ENCODE data around the gene UHRF1.
"Not testable (repeated sequence)": the region's sequence is repeated elsewhere in the genome, so short reads cannot be mapped to it uniquely, and the experiment has no call there.

Gene UHRF1

DNA sequence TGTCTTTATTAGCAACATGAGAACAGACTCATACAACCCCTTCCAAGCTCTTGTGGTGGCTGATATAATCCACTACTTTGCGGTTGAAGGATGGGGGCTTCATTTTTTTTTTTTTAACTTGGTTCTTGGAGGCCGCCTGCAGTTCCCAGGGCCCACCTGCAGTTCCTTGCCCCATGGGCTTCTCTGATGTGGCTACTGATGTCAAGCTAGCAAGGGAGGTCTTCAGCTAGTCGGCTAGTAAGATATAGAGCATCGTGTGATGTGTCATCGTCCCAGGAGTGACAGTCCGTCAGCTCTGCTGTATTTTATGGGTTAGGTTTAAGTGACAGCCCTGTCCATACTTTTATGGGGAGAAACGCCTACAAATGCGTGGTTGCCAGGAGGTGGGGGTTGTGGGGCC, 26.1 kb downstream of the UHRF1 start:
- no peak for DNase-seq (ENCODE audit: low read depth, low spot score)

DNA sequence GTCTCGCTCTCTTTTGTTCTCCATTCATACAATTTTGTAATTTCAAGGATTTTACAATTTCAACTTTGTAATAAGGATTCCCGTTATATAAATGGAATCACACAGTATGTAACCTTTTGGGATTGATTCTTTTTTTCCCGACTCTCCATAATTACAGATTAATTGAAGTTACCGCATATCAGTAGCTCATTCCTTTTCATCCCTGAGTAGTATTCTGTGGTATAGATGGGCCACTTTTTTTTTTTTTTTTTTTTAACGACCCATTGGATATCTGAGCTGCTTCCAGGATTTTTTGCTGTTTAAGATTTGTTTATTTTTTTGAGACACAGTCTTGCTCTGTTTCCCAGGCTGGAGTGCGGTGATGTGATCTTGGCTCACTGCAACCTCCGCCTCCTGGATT, 27.8 kb downstream of the UHRF1 start:
- DNase-seq (ENCODE audit: low read depth, low spot score): no peak

DNA sequence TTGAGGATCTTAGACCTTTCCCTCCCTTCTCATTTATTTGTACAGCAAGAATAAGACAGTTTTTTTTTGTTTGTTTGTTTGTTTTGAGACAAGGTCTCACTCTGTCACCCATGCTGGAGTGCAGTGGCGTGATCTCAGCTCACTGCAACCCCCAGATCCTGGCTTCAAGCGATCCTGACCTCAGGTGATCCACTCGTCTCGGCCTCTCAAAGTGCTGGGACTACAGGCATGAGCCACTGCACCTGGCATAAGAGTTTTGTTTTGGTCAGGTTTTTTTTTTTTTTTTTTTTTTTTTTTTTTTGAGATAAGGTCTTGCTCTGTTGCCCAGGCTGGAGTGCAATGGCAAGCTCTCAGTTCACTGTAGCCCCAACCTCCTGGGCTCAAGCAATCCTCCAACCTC, 29.2 kb downstream of the UHRF1 start:
- DNase-seq (ENCODE audit: low read depth, low spot score): not testable (repeated sequence)

DNA sequence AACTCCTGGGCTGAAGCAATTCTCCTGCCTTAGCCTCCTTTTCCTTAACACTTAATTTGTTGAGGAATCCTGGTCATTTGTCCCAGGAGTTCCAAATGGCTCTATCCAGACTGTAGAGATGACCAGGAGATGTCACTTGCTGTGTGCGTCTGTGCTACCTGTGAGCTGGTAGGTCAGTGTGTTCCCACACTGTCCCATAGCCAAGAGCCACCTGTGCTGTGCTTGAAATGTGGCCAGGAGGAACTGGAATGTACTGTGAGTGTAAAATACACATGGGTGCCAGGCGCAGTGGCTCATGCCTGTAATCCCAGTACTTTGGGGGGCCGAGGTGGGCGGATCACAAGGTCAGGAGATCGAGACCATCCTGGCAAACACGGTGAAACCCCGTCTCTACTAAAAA, 30.2 kb downstream of the UHRF1 start:
- no peak for DNase-seq (ENCODE audit: low read depth, low spot score)

DNA sequence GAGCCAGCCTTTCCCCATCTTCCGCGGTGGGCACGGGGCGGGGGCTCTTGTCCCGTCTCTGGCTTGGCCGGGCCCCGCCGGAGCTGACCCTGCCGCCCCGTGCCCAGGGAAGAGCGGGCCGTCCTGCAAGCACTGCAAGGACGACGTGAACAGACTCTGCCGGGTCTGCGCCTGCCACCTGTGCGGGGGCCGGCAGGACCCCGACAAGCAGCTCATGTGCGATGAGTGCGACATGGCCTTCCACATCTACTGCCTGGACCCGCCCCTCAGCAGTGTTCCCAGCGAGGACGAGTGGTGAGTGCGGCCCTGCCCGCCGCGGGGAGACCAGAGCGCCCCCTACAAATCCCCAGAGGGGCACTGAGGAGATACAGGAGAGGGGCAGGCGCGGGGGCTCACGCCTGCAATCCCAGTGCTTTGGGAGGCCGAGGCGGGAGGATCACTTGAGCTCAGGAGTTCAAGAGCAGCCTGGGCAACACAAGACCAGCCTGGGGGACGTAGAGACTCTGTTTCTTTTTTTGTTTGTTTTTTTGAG, 32.4 kb downstream of the UHRF1 start:
- not testable (repeated sequence) for DNase-seq (ENCODE audit: low read depth, low spot score)

DNA sequence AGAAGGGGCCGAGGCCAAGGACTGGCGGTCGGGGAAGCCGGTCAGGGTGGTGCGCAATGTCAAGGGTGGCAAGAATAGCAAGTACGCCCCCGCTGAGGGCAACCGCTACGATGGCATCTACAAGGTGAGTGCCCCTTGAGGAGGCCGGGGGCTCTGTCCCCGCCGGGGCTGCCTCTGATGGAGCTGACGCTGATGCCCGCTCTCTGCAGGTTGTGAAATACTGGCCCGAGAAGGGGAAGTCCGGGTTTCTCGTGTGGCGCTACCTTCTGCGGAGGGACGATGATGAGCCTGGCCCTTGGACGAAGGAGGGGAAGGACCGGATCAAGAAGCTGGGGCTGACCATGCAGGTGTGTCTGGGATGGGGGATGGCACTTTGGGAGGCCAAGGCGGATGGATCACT, 41.3 kb downstream of the UHRF1 start:
- DNase-seq (ENCODE audit: low read depth, low spot score): not testable (repeated sequence)

DNA sequence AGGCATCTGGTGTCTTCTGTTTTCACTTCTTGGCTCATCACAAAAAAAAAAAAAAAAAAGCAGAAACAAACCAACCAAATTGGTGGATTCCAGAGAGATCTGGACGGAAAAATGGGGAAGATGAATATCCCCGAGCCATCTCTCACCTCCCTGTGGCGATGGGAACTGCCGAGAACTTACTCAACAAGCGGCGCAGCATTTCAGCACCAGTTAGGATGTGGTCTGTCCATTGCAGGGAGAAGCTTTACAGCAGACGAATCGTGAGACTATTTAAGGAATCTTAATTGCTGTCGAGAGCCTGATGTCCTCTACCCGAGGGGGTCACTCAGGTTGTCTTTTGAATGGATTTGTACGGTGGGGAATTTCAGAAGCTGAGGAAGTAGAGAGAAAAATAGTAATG, 42.4 kb downstream of the UHRF1 start:
- DNase-seq (ENCODE audit: low read depth, low spot score): no peak

DNA sequence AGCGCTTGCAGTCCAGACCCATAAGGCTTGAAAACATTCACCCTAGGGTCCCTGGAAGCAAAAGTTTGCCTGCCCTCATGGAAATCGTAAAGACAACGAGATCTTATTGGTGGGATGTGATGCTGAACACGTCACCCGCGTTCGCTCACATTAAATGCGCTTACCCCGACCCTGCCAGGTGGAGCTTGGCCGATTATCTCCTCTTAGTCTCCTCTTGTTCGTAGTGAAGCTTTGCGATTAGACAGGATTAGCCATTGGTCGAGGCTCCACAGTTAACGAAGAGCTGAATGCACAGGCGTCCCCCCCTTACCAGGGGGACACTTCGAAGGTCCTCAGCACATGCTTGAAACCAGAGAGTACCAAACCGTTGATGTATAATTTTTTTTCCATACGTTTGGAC, 43.6 kb downstream of the UHRF1 start:
- DNase-seq (ENCODE audit: low read depth, low spot score): no peak

DNA sequence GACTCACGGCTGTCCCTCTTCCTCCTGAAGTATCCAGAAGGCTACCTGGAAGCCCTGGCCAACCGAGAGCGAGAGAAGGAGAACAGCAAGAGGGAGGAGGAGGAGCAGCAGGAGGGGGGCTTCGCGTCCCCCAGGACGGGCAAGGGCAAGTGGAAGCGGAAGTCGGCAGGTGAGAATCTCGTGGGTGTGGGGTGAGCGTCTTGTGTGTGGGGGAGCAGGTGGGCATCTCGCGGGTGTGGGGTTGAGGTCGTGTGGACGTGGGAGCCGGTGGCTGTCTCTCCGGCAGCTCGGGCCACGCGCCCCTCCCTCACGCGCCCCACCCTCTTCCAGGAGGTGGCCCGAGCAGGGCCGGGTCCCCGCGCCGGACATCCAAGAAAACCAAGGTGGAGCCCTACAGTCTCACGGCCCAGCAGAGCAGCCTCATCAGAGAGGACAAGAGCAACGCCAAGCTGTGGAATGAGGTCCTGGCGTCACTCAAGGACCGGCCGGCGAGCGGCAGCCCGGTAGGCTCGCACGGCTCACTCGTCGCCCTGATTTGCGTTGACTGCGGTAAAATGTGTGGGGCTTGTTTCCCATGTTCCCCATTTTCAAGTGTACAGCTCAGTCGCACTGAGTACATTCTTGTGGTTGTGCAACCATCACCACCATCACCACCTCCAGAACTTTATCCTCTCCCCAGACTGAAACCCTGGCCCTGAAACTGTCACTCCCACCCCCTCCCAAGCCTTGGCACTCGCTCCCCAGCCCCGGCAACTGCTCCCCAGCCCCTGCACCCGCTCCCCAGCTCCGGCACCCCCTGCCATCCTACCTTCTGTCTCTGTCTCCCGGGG, 45.2 kb downstream of the UHRF1 start:
- DNase-seq (ENCODE audit: low read depth, low spot score): not testable (repeated sequence)

DNA sequence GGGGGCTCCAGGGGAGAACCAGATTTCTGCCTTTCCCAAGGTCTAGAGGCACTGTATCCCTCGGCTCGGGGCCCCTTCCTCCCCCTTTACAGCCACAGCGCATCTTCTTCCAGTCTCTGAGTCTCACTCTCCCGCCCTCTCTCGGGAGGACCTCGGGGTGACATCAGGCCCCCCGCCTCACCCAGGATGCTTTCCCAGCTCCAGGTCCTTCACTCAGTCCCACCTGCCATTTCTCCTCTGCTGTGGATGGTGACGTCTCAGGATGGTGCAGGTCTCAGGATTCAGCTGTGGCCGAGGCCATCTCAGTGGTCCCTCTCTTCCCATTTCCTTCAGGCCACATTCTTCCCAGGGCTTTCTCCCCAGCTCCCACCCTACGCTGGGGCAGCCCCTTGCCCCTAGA, 46.0 kb downstream of the UHRF1 start:
- no peak for DNase-seq (ENCODE audit: low read depth, low spot score)

DNA sequence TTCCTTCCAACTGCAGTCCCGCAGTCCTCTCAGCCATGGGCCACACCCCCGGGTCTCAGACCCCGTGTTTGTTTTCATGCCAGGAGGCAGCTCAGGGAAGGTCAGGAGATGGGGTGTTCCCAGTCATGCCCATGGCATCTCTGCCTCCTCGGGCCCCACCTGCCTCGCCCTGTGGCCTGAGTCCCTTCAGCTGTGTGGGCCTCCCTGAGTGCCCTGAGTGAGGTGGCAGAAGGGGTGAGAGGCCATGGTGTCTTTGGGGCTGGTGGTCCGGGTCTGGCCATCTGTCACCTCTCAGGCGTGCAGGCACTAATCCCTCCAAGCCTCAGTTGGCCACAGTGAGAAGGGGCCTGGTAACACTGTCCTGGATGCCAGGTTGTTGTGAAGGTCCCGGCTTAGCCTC, 48.7 kb downstream of the UHRF1 start:
- no peak for DNase-seq (ENCODE audit: low read depth, low spot score)

DNA sequence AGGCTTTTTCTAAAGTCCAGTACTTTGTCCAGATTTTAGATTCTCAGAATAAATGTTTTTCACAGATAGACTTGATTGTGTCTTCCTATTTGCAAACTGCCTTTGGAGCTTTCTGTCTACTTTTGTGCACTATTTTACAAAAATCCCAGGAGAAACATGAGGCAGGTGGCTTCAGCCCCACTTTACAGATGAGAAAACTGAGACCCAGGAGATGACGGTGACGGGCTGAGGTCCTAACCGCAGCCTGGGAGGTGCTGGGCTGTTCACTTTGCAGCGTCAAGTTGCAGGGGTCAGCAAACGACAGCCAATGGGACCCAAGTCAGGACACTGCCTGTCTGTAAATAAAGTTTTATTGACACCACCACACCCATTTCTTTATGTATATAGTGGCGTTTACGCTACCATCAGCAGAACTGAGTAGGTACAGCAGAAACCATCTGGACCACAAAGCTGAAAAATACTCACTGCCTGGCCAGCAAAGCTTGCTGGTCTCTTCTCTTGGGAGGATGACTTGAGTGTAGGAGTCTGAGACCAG, 52.9 kb downstream of the UHRF1 start:
- DNase-seq (ENCODE audit: low read depth, low spot score): no peak

DNA sequence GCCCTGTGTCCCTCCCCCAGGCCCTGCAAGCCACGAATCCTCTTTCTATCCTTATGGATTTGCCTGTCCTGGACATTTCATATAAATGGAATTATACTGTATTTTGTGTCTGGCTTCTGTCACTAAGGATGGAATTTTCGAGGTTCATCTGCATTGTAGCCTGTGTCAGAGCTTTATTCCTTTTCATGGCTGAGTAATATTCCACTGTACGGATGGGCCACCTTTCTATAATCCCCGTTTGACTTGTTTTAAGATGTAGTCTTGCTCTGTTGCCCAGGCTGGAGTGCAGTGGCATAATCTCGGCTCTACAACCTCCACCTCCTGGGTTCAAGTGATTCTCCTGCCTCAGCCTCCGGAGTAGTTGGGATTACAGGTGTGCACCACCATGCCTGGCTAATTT, 55.8 kb downstream of the UHRF1 start:
- DNase-seq (ENCODE audit: low read depth, low spot score): no peak

DNA sequence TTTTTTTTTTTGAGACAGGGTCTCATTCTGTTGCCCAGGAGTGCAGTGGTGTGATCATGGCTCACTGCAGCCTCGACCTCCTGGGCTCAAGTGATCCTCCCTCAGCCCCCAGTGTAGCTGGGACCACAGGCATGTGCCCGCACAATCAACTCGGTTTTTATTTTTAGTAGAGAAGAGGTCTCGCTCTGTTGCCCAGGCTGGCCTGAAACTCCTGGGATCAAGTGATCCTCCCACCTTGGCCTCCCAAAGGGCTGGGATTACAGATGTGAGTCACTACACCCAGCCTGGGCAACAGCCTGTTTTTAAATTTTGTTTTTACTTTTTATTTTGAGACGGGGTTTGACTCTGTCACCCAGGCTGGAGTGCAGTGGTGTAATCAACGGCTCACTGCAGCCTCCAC, 57.3 kb downstream of the UHRF1 start:
- no peak for DNase-seq (ENCODE audit: low read depth, low spot score)

DNA sequence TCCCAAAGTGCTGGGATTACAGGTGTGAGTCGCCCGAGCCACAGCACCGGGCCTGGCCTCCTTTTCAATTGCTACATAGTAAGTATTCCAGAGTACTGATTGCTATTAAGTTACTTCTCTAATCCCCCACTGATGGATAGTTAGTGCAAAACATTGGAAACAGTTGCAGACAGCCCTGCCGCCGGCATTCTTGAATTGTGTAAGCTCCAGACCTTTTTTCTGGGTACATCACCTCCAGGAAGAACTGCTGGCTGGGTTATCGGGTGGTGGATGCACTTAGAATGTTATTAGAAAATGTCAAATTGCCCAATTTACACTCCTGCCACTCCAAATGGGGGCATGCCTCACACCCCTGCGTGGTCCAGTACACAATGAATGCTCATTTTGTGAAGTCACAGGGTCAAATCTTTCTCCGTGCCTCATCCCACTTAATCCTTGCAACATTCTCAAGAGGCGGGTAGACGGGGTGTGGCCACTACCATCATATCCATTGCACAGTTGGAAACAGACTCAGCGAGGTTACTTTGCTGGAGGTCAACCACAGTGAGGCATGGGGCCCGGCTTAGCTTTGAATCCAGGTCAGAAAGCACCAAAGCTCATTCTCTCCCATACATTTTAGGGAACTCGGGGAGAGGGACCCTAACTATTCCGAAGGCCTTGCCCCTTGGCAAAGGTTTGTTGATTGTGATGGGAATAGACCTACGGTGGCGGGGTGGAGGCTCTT, 58.6 kb downstream of the UHRF1 start:
- no peak for DNase-seq (ENCODE audit: low read depth, low spot score)

DNA sequence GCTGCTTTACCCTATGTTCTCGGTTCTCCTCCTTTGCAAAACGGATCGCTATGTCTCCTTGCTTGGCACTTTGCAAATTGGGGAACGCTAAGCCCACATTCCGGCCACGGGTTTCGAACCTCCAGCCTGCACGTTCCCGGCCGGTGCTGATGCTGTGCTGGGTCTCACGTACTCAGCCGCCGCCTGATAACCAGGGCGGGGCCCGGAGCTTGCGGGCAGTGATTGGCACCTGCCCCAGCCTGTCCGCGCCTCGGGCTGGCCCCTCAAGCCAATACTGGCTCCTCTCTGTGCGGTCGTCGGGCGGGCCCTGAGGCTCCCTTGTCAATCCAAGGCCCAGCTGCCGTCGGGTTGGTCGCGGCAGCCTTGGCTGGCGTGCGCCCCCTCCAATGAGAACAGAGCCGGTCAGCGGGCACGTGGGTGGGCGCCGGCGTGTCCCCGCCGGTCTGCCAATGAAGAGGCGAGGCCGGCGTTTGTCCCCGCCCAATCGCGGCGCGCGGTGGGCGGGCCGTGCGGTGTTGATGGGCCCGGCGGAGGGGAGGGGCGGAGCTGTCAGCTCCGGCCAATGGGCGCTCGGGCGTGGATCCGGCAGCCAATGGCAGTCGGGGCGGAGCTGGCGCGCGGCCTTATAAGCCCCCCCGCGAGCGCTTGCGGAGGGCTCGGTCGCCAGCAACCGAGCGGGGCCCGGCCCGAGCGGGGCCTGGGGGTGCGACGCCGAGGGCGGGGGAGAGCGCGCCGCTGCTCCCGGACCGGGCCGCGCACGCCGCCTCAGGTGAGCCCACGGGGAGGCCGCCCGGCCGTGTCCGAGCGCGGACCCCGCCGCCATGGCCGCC, 59.4 kb downstream of the UHRF1 start, which contains the start of gene KDM4B:
KDM4B (plus strand) TSS at position 652 of the 830 bp plus-strand sequence. CDS start 63,778 bp downstream, outside the sequence.
- DNase-seq (ENCODE audit: low read depth, low spot score): peak; percentile 99

DNA sequence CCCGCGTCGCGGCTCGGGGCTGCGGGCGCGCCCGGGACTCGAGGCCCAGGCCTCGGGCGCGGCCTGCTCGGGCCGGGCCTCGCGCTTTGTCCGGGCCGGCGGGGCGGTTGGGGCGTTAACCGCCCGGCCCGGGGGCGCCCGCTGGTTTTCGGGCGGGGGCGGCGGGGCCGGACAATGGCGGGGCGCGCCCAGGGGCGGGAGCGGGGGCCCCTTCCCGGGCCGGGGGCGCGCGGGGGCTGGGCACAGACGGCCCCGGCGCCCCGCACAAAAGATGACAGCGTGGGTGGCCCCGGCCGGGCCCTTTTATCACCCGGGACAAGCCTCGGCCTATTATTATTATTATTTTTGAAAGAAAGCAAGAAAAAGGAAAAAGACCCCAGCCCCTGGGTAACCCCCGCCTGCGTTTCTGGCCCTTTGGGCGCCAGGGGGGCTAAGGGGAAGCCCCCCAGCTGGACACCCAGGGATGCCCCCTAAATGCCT, 60.0 kb downstream of the UHRF1 start:
- no peak for DNase-seq (ENCODE audit: low read depth, low spot score)

DNA sequence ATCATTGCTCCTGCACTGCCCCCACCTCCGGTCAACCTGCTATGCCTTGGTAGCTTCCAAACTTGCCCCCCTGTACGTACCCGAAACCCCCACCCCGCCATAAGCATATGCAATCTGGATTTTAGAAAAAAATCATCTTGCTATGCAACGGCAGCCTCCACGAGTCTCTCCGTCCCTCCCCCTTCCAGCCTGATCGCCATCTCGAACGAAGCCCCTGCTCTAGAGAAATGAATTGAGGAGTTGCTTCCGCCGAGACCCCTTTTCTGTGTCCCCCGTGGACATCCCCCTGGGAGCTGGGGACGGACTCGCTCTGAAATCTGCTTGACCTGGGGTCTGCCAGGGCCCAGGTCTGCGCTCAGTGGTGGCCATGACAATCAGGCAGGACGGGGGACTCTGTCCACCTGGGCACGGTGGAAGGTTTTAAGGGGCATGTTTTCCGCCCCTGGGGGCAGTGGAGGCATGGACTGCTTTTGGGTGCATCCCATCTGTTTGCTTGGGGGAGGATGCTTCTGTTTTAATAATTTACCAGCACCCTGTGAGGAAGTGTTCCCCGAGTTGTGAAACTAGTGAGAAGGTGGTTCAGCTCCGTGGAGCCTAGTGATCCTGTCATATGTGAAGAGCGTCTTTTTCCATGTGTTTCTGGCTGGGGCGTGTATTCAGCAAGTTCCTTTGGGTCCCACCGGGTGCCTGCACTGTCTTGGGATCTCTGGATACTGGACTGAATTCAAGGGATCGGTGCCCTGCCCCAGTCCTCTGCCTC, 60.7 kb downstream of the UHRF1 start:
- DNase-seq (ENCODE audit: low read depth, low spot score): no peak

DNA sequence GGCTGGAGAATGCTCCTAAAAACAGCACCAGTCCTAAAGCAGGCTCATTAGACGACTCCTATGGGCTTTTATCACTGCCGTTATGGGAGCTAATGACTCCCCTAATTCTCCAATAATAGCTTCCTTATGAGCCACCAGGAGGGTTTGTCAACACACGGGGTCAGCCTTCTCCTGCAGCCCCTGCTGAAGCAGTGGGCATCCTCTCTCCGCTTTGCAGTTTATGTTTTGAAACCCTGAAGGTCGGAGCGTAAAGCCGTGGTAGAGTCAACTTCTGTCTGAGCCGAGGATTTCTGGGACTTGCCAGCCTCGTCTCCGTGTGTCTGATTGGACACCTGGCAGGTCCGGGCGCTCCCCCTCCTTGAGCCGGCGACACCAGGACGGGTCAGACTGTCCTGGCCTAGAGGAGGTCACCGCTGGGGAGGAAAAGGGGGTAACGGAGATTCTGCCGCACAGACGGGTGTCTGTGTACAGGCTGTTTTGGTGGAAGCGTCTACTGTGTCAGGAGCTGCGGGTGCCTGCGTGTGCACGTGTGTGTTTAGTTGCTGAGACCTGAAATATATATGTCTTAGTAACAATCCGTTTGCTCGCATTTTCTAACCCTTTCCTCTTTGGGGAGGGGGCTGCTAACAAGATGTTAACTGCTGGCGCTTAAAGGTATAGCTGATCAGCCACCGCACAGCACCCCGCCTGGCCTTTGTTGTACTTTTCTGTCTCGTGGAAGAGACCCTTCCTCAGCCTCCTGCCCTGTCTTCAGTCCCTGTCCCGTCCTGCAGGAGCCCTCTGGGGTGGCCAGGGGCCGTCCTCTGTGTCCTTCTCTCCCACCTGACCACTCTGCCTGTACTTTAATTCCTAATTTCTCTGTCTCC, 61.5 kb downstream of the UHRF1 start:
- no peak for DNase-seq (ENCODE audit: low read depth, low spot score)

DNA sequence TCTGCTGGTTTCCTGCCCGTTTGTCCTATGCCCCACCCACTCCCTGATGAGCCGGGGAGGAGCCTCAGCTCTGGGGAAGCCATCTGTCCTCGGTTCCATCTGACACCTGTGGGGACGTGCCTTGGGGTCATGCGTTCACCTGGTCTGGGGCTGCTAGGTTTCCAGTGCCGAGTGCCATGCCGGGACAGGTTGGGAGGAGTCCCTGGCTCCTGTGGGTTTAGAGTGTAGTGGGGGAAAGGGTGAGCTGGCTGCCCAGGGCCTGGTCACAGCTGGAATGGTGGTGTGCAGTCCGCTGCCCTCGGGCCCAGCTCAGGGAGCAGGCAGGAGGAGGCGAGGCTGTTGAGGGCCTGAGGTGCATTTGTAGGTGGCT, 62.1 kb downstream of the UHRF1 start:
- DNase-seq (ENCODE audit: low read depth, low spot score): no peak
